HG03558 (cell line): ENCODE measurements around the gene NXT1.
"Not testable (repeated sequence)": the region's sequence is repeated elsewhere in the genome, so short reads cannot be mapped to it uniquely, and the experiment has no call there.

ENCODE experiments used
- ATAC-seq: cut with Tn5 transposase; IDR thresholded peaks from one replicate; pipeline ENCODE4 v1.9.1; 2021; ENCODE audit warnings: moderate number of reproducible peaks; ENCODE audit not compliant: unreplicated experiment; ENCODE audit errors: extremely low read depth

Gene NXT1

DNA sequence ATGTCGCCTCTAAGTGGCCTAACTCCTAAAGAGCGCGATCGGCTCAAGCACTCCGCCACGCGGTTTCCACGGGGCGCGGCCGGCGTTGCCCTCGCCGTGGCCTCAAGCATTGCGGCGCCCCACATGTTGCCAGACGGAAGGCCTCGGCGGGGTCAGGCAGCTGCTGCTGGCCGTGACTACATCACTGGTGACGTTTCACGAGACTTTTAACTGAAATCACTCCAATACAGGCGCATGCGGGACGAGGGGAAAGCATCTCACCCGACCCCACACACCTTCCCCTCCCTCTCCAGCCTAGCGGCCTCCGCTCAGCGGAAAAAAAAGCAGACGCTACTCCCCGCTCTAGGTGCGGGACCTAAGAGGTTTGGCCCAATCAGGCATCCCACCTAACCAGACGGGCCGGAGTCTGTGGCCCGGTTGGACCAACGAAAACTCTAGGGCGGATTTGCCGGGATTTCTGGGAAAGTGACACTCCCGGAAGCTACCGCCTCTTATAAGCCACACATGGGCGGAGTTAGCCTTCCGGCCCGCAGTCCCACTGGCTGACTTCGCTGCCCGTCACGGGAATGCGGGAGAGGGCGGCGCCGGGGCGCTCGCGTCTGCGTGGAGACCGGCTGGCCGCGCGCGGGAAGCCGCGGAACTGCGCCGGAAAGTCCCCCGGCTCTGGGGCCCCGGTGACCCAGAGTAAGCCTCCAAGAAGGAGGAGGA lies at the start of gene NXT1:
NXT1 (plus strand) TSS at position 596 of the 708 bp plus-strand sequence. CDS start 3,251 bp downstream, outside the sequence.
- ATAC-seq = peak; percentile 63

GRCh38 chr20:23301436-23302050 lies 49.0 kb upstream of the NXT1 start:
- ATAC-seq = no peak

- ATAC-seq = no peak
These were observed 48.2 kb upstream of the NXT1 start for GRCh38 chr20:23302386-23302785.

DNA sequence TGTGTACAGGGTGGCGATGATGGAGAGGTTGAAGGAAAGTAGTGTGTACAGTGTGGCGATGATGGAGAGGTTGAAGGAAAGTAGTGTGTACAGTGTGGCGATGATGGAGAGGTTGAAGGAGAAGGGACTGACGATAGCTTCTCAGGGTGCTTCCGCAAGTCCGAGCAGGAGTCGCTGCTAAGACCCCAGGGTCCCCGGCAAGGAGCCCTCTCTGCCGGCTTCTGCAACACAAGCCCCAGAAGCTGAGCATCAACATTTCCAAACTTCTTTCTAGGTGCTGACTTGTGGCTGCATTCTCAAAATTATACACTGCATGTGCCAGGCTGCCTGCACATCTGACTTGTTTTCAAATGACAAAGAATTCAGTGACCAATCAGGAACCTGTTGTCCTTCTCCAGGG lies 47.8 kb upstream of the NXT1 start:
- ATAC-seq = no peak

DNA sequence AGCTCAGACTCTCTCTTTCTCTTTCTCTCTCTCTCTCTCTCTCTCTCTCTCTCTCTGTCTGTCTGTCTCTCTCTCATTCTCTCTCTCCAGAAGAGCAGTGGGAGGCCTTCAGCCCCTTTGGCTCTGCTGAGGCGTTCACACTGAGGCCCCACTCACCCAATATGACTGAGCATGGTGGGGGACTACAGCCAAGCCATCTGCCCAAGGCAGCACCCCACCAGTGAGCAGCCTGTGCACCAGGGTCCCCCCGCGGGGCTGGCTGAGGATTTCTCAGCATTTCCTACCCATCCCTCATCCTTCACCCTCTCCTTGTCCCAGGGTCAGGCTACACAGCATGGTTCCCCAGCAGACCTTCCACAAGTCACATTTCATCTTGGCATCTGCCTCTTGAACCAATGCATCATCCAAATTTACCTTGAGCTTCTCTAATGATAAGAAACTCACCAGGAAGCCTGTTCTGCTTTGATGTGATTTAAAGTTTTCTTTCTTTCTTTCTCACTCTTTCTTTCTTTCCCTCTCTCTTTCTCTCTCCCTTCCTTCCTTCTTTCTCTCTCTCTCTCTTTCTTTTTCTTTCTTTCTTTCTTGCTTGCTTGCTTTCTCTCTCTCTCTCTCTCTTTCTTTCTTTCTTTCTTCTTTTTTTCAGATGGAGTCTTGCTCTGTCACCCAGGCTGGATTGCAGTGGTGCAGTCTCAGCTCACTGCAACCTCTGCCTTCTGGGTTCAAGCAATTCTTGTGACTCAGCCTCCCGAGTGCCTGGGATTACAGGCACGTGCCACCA lies 47.1 kb upstream of the NXT1 start:
- ATAC-seq = no peak

DNA sequence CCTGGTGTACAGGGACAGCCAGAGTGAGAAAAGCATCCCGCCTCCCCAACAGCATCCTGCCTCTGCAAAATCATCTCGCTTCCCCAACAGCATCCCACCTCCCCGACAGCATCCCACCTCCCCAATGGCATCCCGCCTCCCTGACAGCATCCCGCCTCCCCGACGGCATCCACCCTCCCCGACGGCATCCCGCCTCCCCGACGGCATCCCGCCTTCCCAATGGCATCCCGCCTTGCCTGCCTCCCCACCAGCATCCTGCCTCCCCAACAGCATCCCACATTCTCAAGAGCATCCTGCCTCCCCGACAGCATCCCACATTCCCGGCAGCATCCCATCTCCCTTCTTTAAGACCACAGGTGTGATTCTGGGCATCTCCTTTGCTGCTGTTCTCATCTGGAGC lies 46.0 kb upstream of the NXT1 start:
- no peak for ATAC-seq

- ATAC-seq = no peak
These were observed 45.5 kb upstream of the NXT1 start for GRCh38 chr20:23305098-23305497.

DNA sequence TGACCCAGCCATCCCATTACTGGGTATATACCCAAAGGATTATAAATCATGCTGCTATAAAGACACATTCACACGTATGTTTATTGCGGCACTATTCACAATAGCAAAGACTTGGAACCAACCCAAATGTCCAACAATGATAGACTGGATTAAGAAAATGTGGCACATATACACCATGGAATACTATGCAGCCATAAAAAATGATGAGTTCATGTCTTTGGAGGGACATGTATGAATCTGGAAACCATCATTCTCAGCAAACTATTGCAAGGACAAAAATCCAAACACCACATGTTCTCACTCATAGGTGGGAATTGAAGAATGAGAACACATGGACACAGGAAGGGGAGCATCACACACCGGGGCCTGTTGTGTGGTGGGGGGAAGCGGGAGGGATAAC lies 43.2 kb upstream of the NXT1 start:
- not testable (repeated sequence) for ATAC-seq

DNA sequence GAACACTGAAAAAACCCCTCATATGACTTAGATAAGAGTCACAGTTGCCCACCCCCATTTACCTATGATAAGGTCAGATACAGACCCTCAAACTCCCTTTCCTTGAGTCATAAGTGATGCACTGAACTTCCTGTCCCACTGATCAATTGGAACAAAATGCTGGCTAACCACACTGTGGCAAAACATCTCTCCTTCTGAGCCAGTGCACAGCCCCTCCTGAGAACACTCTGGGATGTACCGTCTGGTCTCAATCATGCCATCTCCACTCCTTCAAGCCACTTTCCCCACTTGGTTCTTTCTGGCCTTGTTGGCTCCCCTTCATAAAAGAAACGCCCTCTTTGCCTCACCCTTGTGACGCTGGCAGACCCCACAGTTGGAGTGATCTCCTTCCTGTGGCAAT lies 42.6 kb upstream of the NXT1 start:
- ATAC-seq = no peak

GRCh38 chr20:23308908-23309307 lies 41.7 kb upstream of the NXT1 start:
- no peak for ATAC-seq

- no peak for ATAC-seq
These were observed 40.8 kb upstream of the NXT1 start for GRCh38 chr20:23309781-23310180.

GRCh38 chr20:23311947-23312506 lies 38.6 kb upstream of the NXT1 start:
- no peak for ATAC-seq

DNA sequence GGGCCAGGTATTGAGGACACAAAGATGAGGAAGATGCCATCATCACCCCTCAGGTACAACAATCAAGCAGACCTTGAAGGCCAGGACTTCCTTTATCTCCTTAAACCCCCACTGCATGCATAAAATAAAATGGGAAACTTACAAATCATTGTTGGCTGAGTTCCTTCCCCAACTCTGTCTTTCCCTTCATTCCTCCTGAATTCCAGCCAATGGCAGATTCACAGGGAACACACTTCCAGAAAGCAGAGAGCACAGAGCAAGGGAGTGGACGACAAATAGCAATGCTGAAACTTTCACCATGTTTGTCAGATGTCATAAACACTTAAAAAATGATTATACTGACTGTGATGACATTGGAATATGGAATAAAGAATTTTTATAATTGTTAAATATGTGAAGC lies 37.3 kb upstream of the NXT1 start:
- no peak for ATAC-seq

DNA sequence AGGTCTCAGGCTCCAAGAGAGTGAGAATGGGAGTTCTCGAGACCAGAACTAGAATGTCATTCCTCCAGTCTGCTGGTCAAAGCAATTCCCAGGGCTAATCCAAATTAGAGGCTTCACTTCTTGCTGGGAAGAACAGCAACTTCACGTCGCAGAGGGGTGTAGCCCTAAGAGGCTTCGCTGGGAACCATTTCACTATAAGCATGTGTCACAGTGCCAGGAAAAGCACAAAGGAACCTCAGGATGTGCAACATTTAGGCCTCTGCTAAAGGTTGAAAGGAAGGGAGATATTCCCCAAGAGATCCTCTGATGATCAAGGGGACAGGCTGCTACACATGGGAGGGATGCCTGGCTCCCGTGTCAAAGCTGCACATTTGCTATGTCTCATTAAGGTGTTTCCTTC lies 35.9 kb upstream of the NXT1 start:
- no peak for ATAC-seq

DNA sequence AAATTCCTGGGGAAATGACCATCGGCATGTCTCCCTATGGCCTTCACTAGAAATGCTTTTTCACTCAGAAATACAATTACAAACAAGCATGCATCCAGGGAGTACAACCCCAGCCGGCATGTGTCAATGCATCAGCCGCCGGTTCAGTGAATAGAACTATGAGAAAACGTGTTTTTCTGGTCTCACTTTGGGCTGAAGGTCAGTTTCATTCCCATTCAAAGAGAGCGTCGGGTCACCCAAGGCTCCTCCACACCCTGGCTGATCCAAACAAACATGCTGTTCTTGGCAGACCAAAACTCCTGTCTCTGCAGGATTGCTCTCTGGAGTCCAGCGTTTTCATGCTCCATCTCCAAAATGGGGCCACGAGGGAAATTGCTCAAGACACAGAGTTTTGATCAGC lies 35.5 kb upstream of the NXT1 start:
- ATAC-seq = no peak

- ATAC-seq = no peak
These were observed 34.0 kb upstream of the NXT1 start for GRCh38 chr20:23316626-23317025.

DNA sequence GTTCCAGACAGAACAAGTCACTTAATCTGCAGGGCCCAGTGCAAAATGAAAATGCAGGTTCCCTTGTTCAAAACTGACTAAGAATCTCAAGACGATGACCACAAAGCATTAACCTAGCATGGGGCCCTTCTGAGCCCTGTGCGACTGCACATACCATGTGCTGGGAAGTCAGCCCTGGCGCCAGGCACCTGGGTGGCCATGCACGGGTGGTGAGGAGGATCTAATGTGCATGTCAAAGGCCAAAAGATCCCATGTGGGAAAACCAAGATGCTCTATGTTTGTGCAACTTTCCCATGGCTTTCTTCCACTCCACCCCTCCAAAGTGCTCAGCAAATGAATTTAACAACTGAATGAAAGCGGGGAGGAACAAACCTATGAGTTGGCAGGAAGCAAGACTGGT lies 33.5 kb upstream of the NXT1 start:
- no peak for ATAC-seq

DNA sequence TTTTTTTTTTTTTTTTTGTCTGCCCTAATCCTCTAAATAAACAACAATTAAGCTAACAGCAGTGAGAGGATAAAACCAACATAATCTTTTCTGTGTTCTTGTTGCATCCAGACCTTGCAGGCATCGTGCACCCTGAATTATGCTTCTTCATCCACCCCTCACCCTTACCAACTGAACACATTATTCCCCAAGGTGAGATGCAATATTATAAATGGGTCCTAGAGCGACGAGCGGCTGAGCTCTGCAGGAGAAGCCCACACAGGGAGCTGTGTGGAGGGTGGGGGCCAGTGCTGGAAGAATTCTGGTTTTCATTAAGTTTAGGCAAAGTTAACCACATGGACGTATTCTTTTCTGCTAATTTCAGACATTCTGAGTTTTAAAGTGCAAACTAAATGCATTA lies 32.2 kb upstream of the NXT1 start:
- ATAC-seq = no peak

- no peak for ATAC-seq
These were observed 30.3 kb upstream of the NXT1 start for GRCh38 chr20:23320317-23320716.

GRCh38 chr20:23325107-23325506 lies 25.5 kb upstream of the NXT1 start:
- ATAC-seq = no peak

DNA sequence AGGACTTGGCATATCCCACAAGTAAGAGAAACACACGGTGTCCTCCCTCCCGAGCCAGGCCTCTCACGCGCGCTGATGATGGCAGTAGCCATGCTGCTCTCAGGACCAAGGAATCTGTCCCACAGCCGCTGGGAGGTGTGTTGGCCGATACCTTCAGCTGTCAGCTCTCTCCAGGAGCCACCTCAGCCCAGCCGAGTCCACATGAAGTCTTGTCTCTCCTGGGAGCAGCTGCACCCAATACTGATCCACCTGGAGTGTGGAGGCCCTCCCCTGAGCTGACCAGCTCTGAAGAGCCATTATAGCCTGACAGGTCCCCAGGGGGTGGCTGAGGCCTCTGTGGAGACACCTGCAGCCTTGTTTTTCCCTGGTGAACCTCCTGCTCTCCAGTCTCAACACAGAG lies 23.8 kb upstream of the NXT1 start:
- no peak for ATAC-seq
